CD4-positive, CD25-positive, alpha-beta regulatory T cell (primary cell): ENCODE data around the gene SLC35B4. TPM values are rescaled to one million over a fixed set of nuclear protein-coding genes. Genes with fewer than 3 reads are reported as not detected.

ENCODE experiments used
- ATAC-seq, 2 donors: fragments of 150-1000 bp; cut with Tn5 transposase; one replicate each; pipeline ENCODE4 v1.10.0; 2021; ENCODE audit warnings: low read depth in 2 of 2, moderate number of reproducible peaks in 2 of 2, moderate library complexity in 1 of 2
- DNase-seq, 3 donors: peaks; one replicate each; pipeline versions ENCODE4 v3.0.0 to v3.0.0-alpha.2; 2012 to 2022; ENCODE audit warnings: mixed read lengths in 1 of 3
- H3K27ac ChIP-seq: one replicate; pipeline ENCODE4 v1.7.0; 2013; ENCODE audit warnings: mild to moderate bottlenecking, low read length; ENCODE audit not compliant: insufficient read depth, poor library complexity, severe bottlenecking
- H3K27me3 ChIP-seq: one replicate; pipeline ENCODE4 v1.7.0; 2013; ENCODE audit warnings: low read length; ENCODE audit not compliant: control insufficient read depth, insufficient read depth
- H3K36me3 ChIP-seq: one replicate; pipeline ENCODE4 v1.7.0; 2013; ENCODE audit warnings: mild to moderate bottlenecking, low read length, moderate library complexity; ENCODE audit not compliant: control insufficient read depth, insufficient read depth
- H3K4me1 ChIP-seq: 2 replicates; pipeline ENCODE4 v1.7.0; 2013; ENCODE audit warnings: mild to moderate bottlenecking, low read length; ENCODE audit not compliant: insufficient read depth, control insufficient read depth, poor library complexity, severe bottlenecking
- H3K4me3 ChIP-seq: one replicate; pipeline ENCODE4 v1.7.0; 2013; ENCODE audit warnings: low read depth, mild to moderate bottlenecking, low read length, moderate library complexity
- H3K9me3 ChIP-seq, 2 experiments: 1 replicate in 1 of 2; 2 replicates in 1 of 2; pipeline ENCODE4 v1.7.0; 2013; ENCODE audit warnings: low read length in 2 of 2, mild to moderate bottlenecking in 1 of 2, moderate library complexity in 1 of 2; ENCODE audit not compliant: control insufficient read depth in 2 of 2
- H3K27ac Mint-ChIP-seq, 3 donors: one replicate each; pipeline ENCODE4 v1.8.0; 2020 to 2022; ENCODE audit warnings: mild to moderate bottlenecking in 3 of 3, mixed read lengths in 3 of 3, moderate library complexity in 2 of 3
- H3K27me3 Mint-ChIP-seq: one replicate; pipeline ENCODE4 v1.8.0; 2022; ENCODE audit warnings: mild to moderate bottlenecking, mixed read lengths
- H3K36me3 Mint-ChIP-seq: one replicate; pipeline ENCODE4 v1.8.0; 2020; ENCODE audit warnings: mixed read lengths
- H3K4me1 Mint-ChIP-seq, 4 donors: one replicate each; pipeline ENCODE4 v1.8.0; 2020 to 2022; ENCODE audit warnings: mixed read lengths in 4 of 4, mild to moderate bottlenecking in 1 of 4
- H3K4me3 Mint-ChIP-seq, 4 donors: one replicate each; pipeline ENCODE4 v1.8.0; 2020 to 2022; ENCODE audit warnings: mild to moderate bottlenecking in 4 of 4, mixed read lengths in 4 of 4, moderate library complexity in 3 of 4
- H3K9me3 Mint-ChIP-seq, 7 donors: one replicate each; pipeline ENCODE4 v1.8.0; 2020 to 2022; ENCODE audit warnings: mixed read lengths in 7 of 7, mild to moderate bottlenecking in 3 of 7, moderate library complexity in 2 of 7
- polyA plus RNA-seq, 4 donors: library from polyadenylated mRNA; unstranded; fragments of 300-500 nt; fragmentation: Illumina TruSeq; gene quantifications; one replicate each; pipeline ENCODE4 v1.2.3, GENCODE V29; 2021
- total RNA-seq: library from RNA; stranded (reverse); gene quantifications from one replicate; pipeline ENCODE4 v1.2.3, GENCODE V29; 2022

SLC35B4 gene
- total and polyA plus RNA-seq, 5 donors from 2014 or later = 10.7 to 20.5 (median 16.2) TPM

GRCh38 chr7:134289423-134289822 lies 27.3 kb downstream of the SLC35B4 start:
- Mint-ChIP-seq H3K36me3 (peaks cover 13% of the 10 kb centered on the region), H3K27ac (no peak overlapping the region), H3K9me3 (no peaks in the 10 kb centered on the region), H3K4me3 (no peak overlapping the region), H3K27me3 (no peaks in the 10 kb centered on the region), H3K4me1 (no peaks in the 10 kb centered on the region)
- DNase-seq (no peak), ATAC-seq (no peak)
- Histone ChIP-seq H3K27ac (no peak overlapping the region), H3K4me3 (no peak overlapping the region), H3K36me3 (peaks cover 3% of the 10 kb centered on the region), H3K4me1 (no peaks in the 10 kb centered on the region), H3K9me3 (no peaks in the 10 kb centered on the region), H3K27me3 (peaks cover 4% of the 10 kb centered on the region)

GRCh38 chr7:134287916-134288659 lies 28.6 kb downstream of the SLC35B4 start:
- peaks cover 4% of the 10 kb centered on the region for H3K27me3 Mint-ChIP-seq
- H3K4me3 Mint-ChIP-seq = no peak overlapping the region
- no peaks in the 10 kb centered on the region for H3K9me3 ChIP-seq

GRCh38 chr7:134284952-134285351 lies 31.8 kb downstream of the SLC35B4 start:
- ATAC-seq = no peak
- Mint-ChIP-seq H3K4me1 (no peaks in the 10 kb centered on the region), H3K9me3 (no peaks in the 10 kb centered on the region), H3K4me3 (no peak overlapping the region), H3K27me3 (peaks cover 8% of the 10 kb centered on the region), H3K36me3 (peaks cover 3% of the 10 kb centered on the region), H3K27ac (no peak overlapping the region)
- no peak for DNase-seq
- Histone ChIP-seq H3K36me3 (no peaks in the 10 kb centered on the region), H3K4me1 (no peaks in the 10 kb centered on the region), H3K27ac (no peak overlapping the region), H3K4me3 (no peak overlapping the region), H3K27me3 (peaks cover 8% of the 10 kb centered on the region), H3K9me3 (no peaks in the 10 kb centered on the region)

More at GRCh38 chr7:134287916-134288659, 28.6 kb downstream of the SLC35B4 start:
- H3K36me3 ChIP-seq = no peaks in the 10 kb centered on the region
- Mint-ChIP-seq H3K9me3 (no peaks in the 10 kb centered on the region), H3K27ac (no peak overlapping the region), H3K36me3 (peaks cover 5% of the 10 kb centered on the region), H3K4me1 (no peaks in the 10 kb centered on the region)
- no peaks in the 10 kb centered on the region for H3K4me1 ChIP-seq
- H3K27ac ChIP-seq = no peak overlapping the region
- no peak overlapping the region for H3K4me3 ChIP-seq
- ATAC-seq = no peak
- DNase-seq = no peak
- peaks cover 4% of the 10 kb centered on the region for H3K27me3 ChIP-seq

GRCh38 chr7:134284011-134284410 lies 32.7 kb downstream of the SLC35B4 start:
- Mint-ChIP-seq H3K4me3 (no peak overlapping the region), H3K36me3 (peaks cover 3% of the 10 kb centered on the region), H3K27me3 (peaks cover 8% of the 10 kb centered on the region), H3K9me3 (no peaks in the 10 kb centered on the region), H3K27ac (no peak overlapping the region), H3K4me1 (no peaks in the 10 kb centered on the region)
- Histone ChIP-seq H3K4me1 (no peaks in the 10 kb centered on the region), H3K27ac (no peak overlapping the region), H3K9me3 (no peaks in the 10 kb centered on the region), H3K27me3 (peaks cover 8% of the 10 kb centered on the region), H3K4me3 (no peak overlapping the region), H3K36me3 (no peaks in the 10 kb centered on the region)
- DNase-seq (no peak), ATAC-seq (no peak)

GRCh38 chr7:134280508-134280907 lies 36.2 kb downstream of the SLC35B4 start:
- DNase-seq (no peak), ATAC-seq (no peak)
- no peaks in the 10 kb centered on the region for H3K36me3 ChIP-seq
- Mint-ChIP-seq H3K36me3 (peaks cover 3% of the 10 kb centered on the region), H3K9me3 (no peaks in the 10 kb centered on the region), H3K4me3 (no peak overlapping the region), H3K27me3 (peaks cover 14% of the 10 kb centered on the region), H3K4me1 (no peaks in the 10 kb centered on the region), H3K27ac (no peak overlapping the region)
- H3K27me3 ChIP-seq = peaks cover 15% of the 10 kb centered on the region
- H3K27ac ChIP-seq = no peak overlapping the region
- H3K9me3 ChIP-seq = no peaks in the 10 kb centered on the region
- H3K4me1 ChIP-seq = no peaks in the 10 kb centered on the region
- no peak overlapping the region for H3K4me3 ChIP-seq

- Histone ChIP-seq H3K27ac (no peak overlapping the region), H3K4me3 (no peak overlapping the region), H3K9me3 (no peaks in the 10 kb centered on the region), H3K4me1 (no peaks in the 10 kb centered on the region), H3K27me3 (peaks cover 11% of the 10 kb centered on the region), H3K36me3 (no peaks in the 10 kb centered on the region)
- no peak for ATAC-seq
- Mint-ChIP-seq H3K4me3 (no peak overlapping the region), H3K9me3 (no peaks in the 10 kb centered on the region), H3K36me3 (peaks cover 3% of the 10 kb centered on the region), H3K27ac (no peak overlapping the region), H3K4me1 (no peaks in the 10 kb centered on the region), H3K27me3 (peaks cover 20% of the 10 kb centered on the region)
- DNase-seq = no peak
These were observed 36.8 kb downstream of the SLC35B4 start for GRCh38 chr7:134279898-134280297.

GRCh38 chr7:134279336-134279735 lies 37.4 kb downstream of the SLC35B4 start:
- Mint-ChIP-seq H3K4me1 (no peaks in the 10 kb centered on the region), H3K36me3 (peaks cover 3% of the 10 kb centered on the region), H3K9me3 (no peaks in the 10 kb centered on the region), H3K27ac (no peak overlapping the region), H3K4me3 (no peak overlapping the region), H3K27me3 (peaks cover 23% of the 10 kb centered on the region)
- ATAC-seq = no peak
- DNase-seq = no peak
- peaks cover 10% of the 10 kb centered on the region for H3K27me3 ChIP-seq
- no peak overlapping the region for H3K27ac ChIP-seq
- no peak overlapping the region for H3K4me3 ChIP-seq
- no peaks in the 10 kb centered on the region for H3K36me3 ChIP-seq
- no peaks in the 10 kb centered on the region for H3K4me1 ChIP-seq
- H3K9me3 ChIP-seq = no peaks in the 10 kb centered on the region

GRCh38 chr7:134278502-134279153 lies 38.1 kb downstream of the SLC35B4 start:
- Mint-ChIP-seq H3K36me3 (peaks cover 3% of the 10 kb centered on the region), H3K4me3 (no peak overlapping the region), H3K4me1 (no peaks in the 10 kb centered on the region), H3K27me3 (peaks cover 19% of the 10 kb centered on the region), H3K9me3 (no peaks in the 10 kb centered on the region), H3K27ac (no peak overlapping the region)
- no peak overlapping the region for H3K4me3 ChIP-seq
- H3K4me1 ChIP-seq = no peaks in the 10 kb centered on the region
- ATAC-seq (no peak), DNase-seq (no peak)
- H3K36me3 ChIP-seq = no peaks in the 10 kb centered on the region
- no peaks in the 10 kb centered on the region for H3K9me3 ChIP-seq
- peaks cover 10% of the 10 kb centered on the region for H3K27me3 ChIP-seq
- H3K27ac ChIP-seq = no peak overlapping the region
